ENCODE data around the gene MISP. TPM values are rescaled to one million over a fixed set of nuclear protein-coding genes. Genes with fewer than 3 reads are reported as not detected.

Gene MISP
- total and polyA plus RNA-seq, 2 of the 13 experiments (the other 11 are each of a cell fraction or from before 2014, with no cell fraction given), result 0.67 to 1.3 TPM

GRCh38 chr19:738509-739128 lies 12.3 kb upstream of the MISP start (continued):
- TF ChIP-seq ZNF318 (CRISPR knock-in tag; IDR thresholded peaks at IDR 0.05) (peak; percentile 43; the same call in 1 of the 2 replicates), ZFY (CRISPR knock-in tag; IDR thresholded peaks at IDR 0.05) (peak; percentile 83), ZNF83 (CRISPR knock-in tag; IDR thresholded peaks at IDR 0.05; ENCODE audit: borderline replicate concordance) (0 out of 2 replicates have a peak, but pooled peaks have one; percentile 7), SIN3A (IDR thresholded peaks at IDR 0.05; ENCODE audit: borderline replicate concordance, low read depth, low read length) (no peak), ZBTB8A (CRISPR knock-in tag; IDR thresholded peaks at IDR 0.05; ENCODE audit: borderline replicate concordance, low read depth) (no peak), ZNF205 (CRISPR knock-in tag; IDR thresholded peaks at IDR 0.05) (no peak; the same call in 1 of the 2 replicates), ZNF10 (CRISPR knock-in tag; IDR thresholded peaks at IDR 0.05; ENCODE audit: borderline replicate concordance, low read depth) (no peak), ZNF530 (CRISPR knock-in tag; IDR thresholded peaks at IDR 0.05; ENCODE audit: low read depth) (no peak), KLF16 (CRISPR knock-in tag; IDR thresholded peaks at IDR 0.05) (peak in 1 of 2 experiments; percentile 87; a peak in 2 of 4 replicates), HINFP (CRISPR knock-in tag; IDR thresholded peaks at IDR 0.05; ENCODE audit: low read depth) (peak; percentile 41; the same call in 1 of the 2 replicates), ZNF691 (CRISPR knock-in tag; IDR thresholded peaks at IDR 0.05; ENCODE audit: borderline replicate concordance, low read depth) (no peak; the same call in 1 of the 2 replicates), RARA (CRISPR knock-in tag; IDR thresholded peaks at IDR 0.05) (peak; percentile 96), NCOR1 (IDR thresholded peaks at IDR 0.05; ENCODE audit: borderline replicate concordance, low read length) (peak; percentile 99), PHF5A (CRISPR knock-in tag; IDR thresholded peaks at IDR 0.05; ENCODE audit: low read depth, unreplicated experiment) (peak; percentile 84), ZBTB25 (CRISPR knock-in tag; IDR thresholded peaks at IDR 0.05) (peak; percentile 87)

Measured in HepG2 (cell line).